Measurements from ENCODE around the gene ADGRF5. TPM values are rescaled to one million over a fixed set of nuclear protein-coding genes. Genes with fewer than 3 reads are reported as not detected.
A peak's percentile ranks its signal among the peaks of the same experiment; 100 is the strongest.

ADGRF5 gene
- total RNA-seq: 10 to 100 TPM; 17.0 to 37.8 (median 29.1) TPM

GRCh38 chr6:46921731-46922130, at the start of gene ADGRF5:
Gene ADGRF5 (minus strand): TSS chr6:46921938. CDS start chr6:46906762, 15,176 bp downstream.
- Histone ChIP-seq H3K4me1 (peaks cover 0 to 11% (median 5%) of the 10 kb centered on the region in 4 donors), H3K9me3 (no peaks in the 10 kb centered on the region), H3K36me3 (no peaks in the 10 kb centered on the region), H3K27me3 (no peaks in the 10 kb centered on the region), H3K27ac (replicated peaks in 1 of 4) (peak within 1 kb of the TSS; percentile 57 to 66 (median 64)), H3K4me3 (peak within 1 kb of the TSS; percentile 29 to 50 (median 36))
- DNase-seq (ENCODE audit: extremely low spot score): no peak
- intact Hi-C loops (cut with DNase I): no loop called here
- WGBS: 83% methylated on average over 12 of the region's 13 CpGs
- TF ChIP-seq POLR2AphosphoS5 (IDR thresholded peaks at IDR 0.05) (peak; percentile 18 to 48), POLR2A (IDR thresholded peaks at IDR 0.05; ENCODE audit: low read depth) (no peak), EP300 (IDR thresholded peaks at IDR 0.05) (no peak), CTCF (IDR thresholded peaks at IDR 0.05) (no peak)

DNA sequence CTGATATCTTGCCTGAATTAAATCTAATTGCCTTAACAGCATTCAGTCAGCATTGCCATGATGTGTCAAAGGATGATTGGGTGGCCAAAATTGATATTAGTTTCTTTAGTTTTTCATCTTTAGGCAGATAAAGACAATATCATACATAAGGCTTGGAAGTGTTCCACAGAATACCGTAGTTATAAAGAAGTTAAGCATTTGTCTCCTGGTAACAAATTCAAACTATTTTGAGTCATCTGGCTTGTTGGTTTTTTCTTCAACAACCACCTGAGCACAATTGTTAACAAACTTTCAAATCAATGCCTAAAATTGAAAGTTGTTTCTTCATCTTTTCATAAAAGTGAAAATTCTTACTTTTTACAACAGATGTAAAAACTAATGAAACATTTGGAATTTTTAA, 47.5 kb upstream of the ADGRF5 start:
- no peaks in the 10 kb centered on the region for H3K4me1 ChIP-seq
- H3K9me3 ChIP-seq: no peaks in the 10 kb centered on the region
- no peaks in the 10 kb centered on the region for H3K36me3 ChIP-seq
- 41% methylated on average over 1 of the region's 1 CpG for WGBS
- TF ChIP-seq POLR2A (IDR thresholded peaks at IDR 0.05; ENCODE audit: low read depth): no peak
- no peak for TF ChIP-seq CTCF (IDR thresholded peaks at IDR 0.05)
- TF ChIP-seq EP300 (IDR thresholded peaks at IDR 0.05): no peak
- TF ChIP-seq POLR2AphosphoS5 (IDR thresholded peaks at IDR 0.05): no peak
- H3K4me3 ChIP-seq: no peak overlapping the region
- DNase-seq (ENCODE audit: extremely low spot score): no peak
- intact Hi-C loops (cut with DNase I): no loop called here
- no peaks in the 10 kb centered on the region for H3K27me3 ChIP-seq
- H3K27ac ChIP-seq (replicated peaks in 1 of 4): no peak overlapping the region

- Histone ChIP-seq H3K27me3 (peaks cover 0 to 4% (median 0%) of the 10 kb centered on the region in 4 donors), H3K9me3 (no peaks in the 10 kb centered on the region), H3K36me3 (no peaks in the 10 kb centered on the region), H3K27ac (replicated peaks in 1 of 4) (no peak overlapping the region), H3K4me3 (no peak overlapping the region), H3K4me1 (no peaks in the 10 kb centered on the region)
- TF ChIP-seq POLR2AphosphoS5 (IDR thresholded peaks at IDR 0.05) (no peak), EP300 (IDR thresholded peaks at IDR 0.05) (no peak)
- intact Hi-C loops (cut with DNase I): no loop called here
- no peak for DNase-seq (ENCODE audit: extremely low spot score)
Observed at GRCh38 chr6:46967826-46968349, 46.1 kb upstream of the ADGRF5 start.

DNA sequence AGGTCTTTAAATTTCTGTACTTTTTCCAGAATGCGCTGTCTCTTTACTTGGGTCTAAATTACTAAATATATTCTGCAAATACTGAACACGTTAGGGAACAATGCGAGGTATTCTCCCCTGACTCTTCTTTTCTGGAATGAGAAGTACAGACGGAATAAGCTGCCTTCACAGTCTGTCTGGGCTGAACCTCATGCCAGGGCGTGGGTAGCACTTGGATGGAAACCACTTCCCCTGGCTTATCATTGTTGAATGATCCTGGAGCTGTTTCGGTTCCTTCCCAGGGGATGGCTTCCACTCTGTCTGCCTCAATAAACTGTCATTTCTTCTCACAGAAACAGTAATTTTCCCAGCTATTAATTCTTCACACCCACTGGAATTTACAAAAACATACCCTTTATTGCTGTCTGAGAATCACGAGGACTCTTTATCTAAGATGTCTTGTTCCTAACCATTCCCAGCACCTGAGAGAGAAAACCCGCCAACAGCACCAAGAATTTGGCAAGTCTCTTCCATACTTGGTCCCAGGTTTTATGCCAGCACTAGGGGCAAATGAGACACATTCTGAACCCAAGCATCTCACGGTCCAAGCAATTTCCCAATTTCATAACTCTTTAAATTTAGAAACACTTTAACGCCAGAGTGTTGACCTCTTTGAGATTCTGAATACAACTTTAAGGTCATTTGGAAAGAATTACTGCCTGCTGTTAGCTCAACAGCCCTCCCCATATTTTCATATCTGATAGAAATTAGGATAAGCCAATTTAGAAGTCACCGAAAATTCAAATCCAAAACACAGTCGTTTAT, 43.2 kb upstream of the ADGRF5 start:
- intact Hi-C loops (cut with DNase I): no loop called here
- TF ChIP-seq EP300 (IDR thresholded peaks at IDR 0.05): no peak
- TF ChIP-seq POLR2AphosphoS5 (IDR thresholded peaks at IDR 0.05): no peak
- TF ChIP-seq POLR2A (IDR thresholded peaks at IDR 0.05; ENCODE audit: low read depth): no peak
- no peak for TF ChIP-seq CTCF (IDR thresholded peaks at IDR 0.05)
- no peak overlapping the region for H3K4me3 ChIP-seq
- H3K4me1 ChIP-seq: no peaks in the 10 kb centered on the region
- no peak for DNase-seq (ENCODE audit: extremely low spot score)
- H3K36me3 ChIP-seq: no peaks in the 10 kb centered on the region
- H3K27ac ChIP-seq (replicated peaks in 1 of 4): no peak overlapping the region
- H3K27me3 ChIP-seq: peaks cover 0 to 4% (median 0%) of the 10 kb centered on the region in 4 donors
- 74% methylated on average over 12 of the region's 12 CpGs for WGBS
- no peaks in the 10 kb centered on the region for H3K9me3 ChIP-seq

DNA sequence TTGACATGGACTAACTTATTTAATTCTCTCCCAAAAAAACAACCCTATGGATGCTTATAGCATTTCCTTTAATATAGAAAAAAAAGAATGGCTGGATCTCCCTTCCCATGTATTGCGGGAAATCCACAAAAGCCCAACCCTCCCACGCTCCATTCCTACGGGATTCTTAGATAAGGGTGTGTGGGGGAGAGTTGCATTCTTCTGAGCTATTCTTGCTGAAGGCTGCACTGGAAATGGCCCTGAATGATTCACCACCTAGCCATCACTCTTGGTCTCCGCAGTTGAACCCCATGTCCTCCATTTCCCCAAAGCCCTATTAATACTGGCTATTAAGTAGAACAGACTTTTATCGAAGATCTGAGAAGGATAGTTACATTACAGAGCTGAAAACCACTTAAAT, 41.9 kb upstream of the ADGRF5 start:
- Histone ChIP-seq H3K27me3 (peaks cover 0 to 4% (median 0%) of the 10 kb centered on the region in 4 donors), H3K4me3 (no peak overlapping the region), H3K4me1 (no peaks in the 10 kb centered on the region), H3K36me3 (no peaks in the 10 kb centered on the region), H3K27ac (replicated peaks in 1 of 4) (no peak overlapping the region), H3K9me3 (no peaks in the 10 kb centered on the region)
- no peak for TF ChIP-seq CTCF (IDR thresholded peaks at IDR 0.05)
- TF ChIP-seq POLR2AphosphoS5 (IDR thresholded peaks at IDR 0.05): no peak
- no peak for TF ChIP-seq EP300 (IDR thresholded peaks at IDR 0.05)
- TF ChIP-seq POLR2A (IDR thresholded peaks at IDR 0.05; ENCODE audit: low read depth): no peak
- intact Hi-C loops (cut with DNase I): no loop called here
- no peak for DNase-seq (ENCODE audit: extremely low spot score)
- 70% methylated on average over 5 of the region's 5 CpGs for WGBS
